HG03095 (cell line): ENCODE data around the gene CREG1.

Experiments
- ATAC-seq: cut with Tn5 transposase; IDR thresholded peaks from one replicate; pipeline ENCODE4 v1.9.1; 2021; ENCODE audit warnings: moderate library complexity; ENCODE audit not compliant: unreplicated experiment

CREG1 gene

GRCh38 chr1:167509587-167509986 lies 44.0 kb downstream of the CREG1 start:
- no peak for ATAC-seq

GRCh38 chr1:167507719-167508118 lies 45.8 kb downstream of the CREG1 start:
- ATAC-seq, result no peak

GRCh38 chr1:167504467-167504827 lies 49.1 kb downstream of the CREG1 start:
- no peak for ATAC-seq

- ATAC-seq, result no peak
These were observed 49.7 kb downstream of the CREG1 start for GRCh38 chr1:167503626-167504466.

- ATAC-seq, result no peak
These were observed 50.7 kb downstream of the CREG1 start for GRCh38 chr1:167502719-167503462.

- ATAC-seq, result no peak
These were observed 51.4 kb downstream of the CREG1 start for GRCh38 chr1:167502192-167502551.

GRCh38 chr1:167501515-167502191 lies 51.9 kb downstream of the CREG1 start:
- no peak for ATAC-seq

- ATAC-seq, result no peak
These were observed 53.2 kb downstream of the CREG1 start for GRCh38 chr1:167500283-167500860.

- ATAC-seq, result peak; percentile 96
These were observed 53.9 kb downstream of the CREG1 start for GRCh38 chr1:167499664-167500101.

GRCh38 chr1:167499106-167499505 lies 54.5 kb downstream of the CREG1 start:
- ATAC-seq, result peak; percentile 1

- ATAC-seq, result no peak
These were observed 56.6 kb downstream of the CREG1 start for GRCh38 chr1:167496797-167497619.

GRCh38 chr1:167493372-167493771 lies 60.2 kb downstream of the CREG1 start:
- no peak for ATAC-seq

GRCh38 chr1:167492481-167492910 lies 61.1 kb downstream of the CREG1 start:
- ATAC-seq, result no peak

- ATAC-seq, result no peak
These were observed 61.7 kb downstream of the CREG1 start for GRCh38 chr1:167491586-167492461.
